ENCODE measurements around the gene VPS35L. TPM values are rescaled to one million over a fixed set of nuclear protein-coding genes. Genes with fewer than 3 reads are reported as not detected.

VPS35L gene
- total and polyA plus RNA-seq, 2 of the 13 experiments (the other 11 are each of a cell fraction or from before 2014, with no cell fraction given): 1.4 to 1.6 TPM

DNA sequence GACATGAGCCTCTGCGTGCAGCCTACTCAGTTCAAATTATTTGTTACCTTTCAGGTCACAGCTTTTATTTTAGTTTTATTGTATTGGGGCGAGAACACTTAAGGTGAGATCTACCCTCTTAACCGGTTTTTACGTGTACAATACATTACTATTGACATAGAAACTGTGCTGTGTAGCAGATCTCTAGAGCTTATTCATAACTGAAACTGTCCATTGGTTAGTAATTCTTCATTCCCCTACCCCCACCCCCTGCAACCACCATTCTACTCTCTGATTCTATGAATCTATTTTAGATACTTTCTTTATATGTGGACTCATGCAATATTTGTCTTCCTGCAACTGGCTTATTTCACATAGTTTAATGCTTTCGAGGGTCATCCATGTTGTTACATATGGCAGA, 119.0 kb downstream of the VPS35L start:
- intact Hi-C loops (cut with micrococcal nuclease; ENCODE audit: unreplicated experiment) (no loop called here), in situ Hi-C loops (cut with HindIII; ENCODE audit: extremely low pct_ligation_motif_present, low pct_unique_long_range_greater_than_20kb) (no loop called here)
- ATAC-seq: no peak
- Histone ChIP-seq H3K4me2 (ENCODE audit: low read depth, low read length) (no peak overlapping the region), H3K27ac (ENCODE audit: extremely low read length, insufficient read depth, low read length) (no peak overlapping the region), H3K4me3 (replicated peaks in 1 of 3; ENCODE audit: insufficient read depth in 1 of 3, low read depth in 2 of 3, low read length in 3 of 3) (no peak overlapping the region), H2AFZ (ENCODE audit: low read length) (no peak overlapping the region), H4K20me1 (ENCODE audit: insufficient read depth, low read length) (no peaks in the 10 kb centered on the region), H3K27me3 (ENCODE audit: control insufficient read depth in 1 of 2, insufficient read depth in 2 of 2, low read length in 2 of 2) (no peaks in the 10 kb centered on the region), H3K9me3 (ENCODE audit: low read length) (no peaks in the 10 kb centered on the region), H3K79me2 (ENCODE audit: insufficient read depth, low read length) (no peaks in the 10 kb centered on the region), H3K9ac (ENCODE audit: insufficient read depth, low read depth, low read length) (no peak overlapping the region), H3K4me1 (ENCODE audit: insufficient read depth, low read length) (peaks cover 9% of the 10 kb centered on the region), H3K36me3 (replicated peaks in 1 of 2; ENCODE audit: control insufficient read depth in 1 of 2, insufficient read depth in 2 of 2, low read length in 2 of 2) (no peaks in the 10 kb centered on the region)
- TF ChIP-seq GLMP (CRISPR knock-in tag; IDR thresholded peaks at IDR 0.05; ENCODE audit: borderline replicate concordance): no peak
- TF ChIP-seq CERS6 (CRISPR knock-in tag; IDR thresholded peaks at IDR 0.05): no peak
- no peak for TF ChIP-seq PCBP2 (optimal IDR thresholded peaks at IDR 0.05; ENCODE audit: low read depth, low read length, poor library complexity, severe bottlenecking)
- TF ChIP-seq MED1 (CRISPR knock-in tag; IDR thresholded peaks at IDR 0.05): no peak
- TF ChIP-seq ZNF225 (CRISPR knock-in tag; IDR thresholded peaks at IDR 0.05): no peak
- no peak for TF ChIP-seq KLF12 (CRISPR knock-in tag; IDR thresholded peaks at IDR 0.05; ENCODE audit: borderline replicate concordance)
- TF ChIP-seq, protein P1, sequence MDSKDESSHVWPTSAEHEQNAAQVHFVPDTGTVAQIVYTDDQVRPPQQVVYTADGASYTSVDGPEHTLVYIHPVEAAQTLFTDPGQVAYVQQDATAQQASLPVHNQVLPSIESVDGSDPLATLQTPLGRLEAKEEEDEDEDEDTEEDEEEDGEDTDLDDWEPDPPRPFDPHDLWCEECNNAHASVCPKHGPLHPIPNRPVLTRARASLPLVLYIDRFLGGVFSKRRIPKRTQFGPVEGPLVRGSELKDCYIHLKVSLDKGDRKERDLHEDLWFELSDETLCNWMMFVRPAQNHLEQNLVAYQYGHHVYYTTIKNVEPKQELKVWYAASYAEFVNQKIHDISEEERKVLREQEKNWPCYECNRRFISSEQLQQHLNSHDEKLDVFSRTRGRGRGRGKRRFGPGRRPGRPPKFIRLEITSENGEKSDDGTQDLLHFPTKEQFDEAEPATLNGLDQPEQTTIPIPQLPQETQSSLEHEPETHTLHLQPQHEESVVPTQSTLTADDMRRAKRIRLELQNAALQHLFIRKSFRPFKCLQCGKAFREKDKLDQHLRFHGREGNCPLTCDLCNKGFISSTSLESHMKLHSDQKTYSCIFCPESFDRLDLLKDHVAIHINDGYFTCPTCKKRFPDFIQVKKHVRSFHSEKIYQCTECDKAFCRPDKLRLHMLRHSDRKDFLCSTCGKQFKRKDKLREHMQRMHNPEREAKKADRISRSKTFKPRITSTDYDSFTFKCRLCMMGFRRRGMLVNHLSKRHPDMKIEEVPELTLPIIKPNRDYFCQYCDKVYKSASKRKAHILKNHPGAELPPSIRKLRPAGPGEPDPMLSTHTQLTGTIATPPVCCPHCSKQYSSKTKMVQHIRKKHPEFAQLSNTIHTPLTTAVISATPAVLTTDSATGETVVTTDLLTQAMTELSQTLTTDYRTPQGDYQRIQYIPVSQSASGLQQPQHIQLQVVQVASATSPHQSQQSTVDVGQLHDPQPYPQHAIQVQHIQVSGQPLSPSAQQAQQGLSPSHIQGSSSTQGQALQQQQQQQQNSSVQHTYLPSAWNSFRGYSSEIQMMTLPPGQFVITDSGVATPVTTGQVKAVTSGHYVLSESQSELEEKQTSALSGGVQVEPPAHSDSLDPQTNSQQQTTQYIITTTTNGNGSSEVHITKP (CRISPR knock-in tag; IDR thresholded peaks at IDR 0.05; ENCODE audit: low read depth): no peak
- TF ChIP-seq PITX1 (CRISPR knock-in tag; IDR thresholded peaks at IDR 0.05): no peak
- TF ChIP-seq ESRRA (CRISPR knock-in tag; IDR thresholded peaks at IDR 0.05; ENCODE audit: low read depth): no peak
- TF ChIP-seq FOXM1 (CRISPR knock-in tag; IDR thresholded peaks at IDR 0.05): no peak
- TF ChIP-seq PAF1 (CRISPR knock-in tag; IDR thresholded peaks at IDR 0.05): no peak
- TF ChIP-seq THAP11 (CRISPR knock-in tag; IDR thresholded peaks at IDR 0.05): no peak
- TF ChIP-seq ZNF264 (CRISPR knock-in tag; IDR thresholded peaks at IDR 0.05): no peak
- TF ChIP-seq, protein P2, sequence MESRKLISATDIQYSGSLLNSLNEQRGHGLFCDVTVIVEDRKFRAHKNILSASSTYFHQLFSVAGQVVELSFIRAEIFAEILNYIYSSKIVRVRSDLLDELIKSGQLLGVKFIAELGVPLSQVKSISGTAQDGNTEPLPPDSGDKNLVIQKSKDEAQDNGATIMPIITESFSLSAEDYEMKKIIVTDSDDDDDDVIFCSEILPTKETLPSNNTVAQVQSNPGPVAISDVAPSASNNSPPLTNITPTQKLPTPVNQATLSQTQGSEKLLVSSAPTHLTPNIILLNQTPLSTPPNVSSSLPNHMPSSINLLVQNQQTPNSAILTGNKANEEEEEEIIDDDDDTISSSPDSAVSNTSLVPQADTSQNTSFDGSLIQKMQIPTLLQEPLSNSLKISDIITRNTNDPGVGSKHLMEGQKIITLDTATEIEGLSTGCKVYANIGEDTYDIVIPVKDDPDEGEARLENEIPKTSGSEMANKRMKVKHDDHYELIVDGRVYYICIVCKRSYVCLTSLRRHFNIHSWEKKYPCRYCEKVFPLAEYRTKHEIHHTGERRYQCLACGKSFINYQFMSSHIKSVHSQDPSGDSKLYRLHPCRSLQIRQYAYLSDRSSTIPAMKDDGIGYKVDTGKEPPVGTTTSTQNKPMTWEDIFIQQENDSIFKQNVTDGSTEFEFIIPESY (CRISPR knock-in tag; IDR thresholded peaks at IDR 0.05): no peak
- no peak for TF ChIP-seq ZNF776 (CRISPR knock-in tag; IDR thresholded peaks at IDR 0.05)
- no peak for TF ChIP-seq GABPB1 (CRISPR knock-in tag; IDR thresholded peaks at IDR 0.05)
- no peak for TF ChIP-seq ZNF644 (CRISPR knock-in tag; IDR thresholded peaks at IDR 0.05; ENCODE audit: low read depth)
- no peak for TF ChIP-seq CBX2 (IDR thresholded peaks at IDR 0.05; ENCODE audit: low read depth, low read length)
- TF ChIP-seq CBX2 (CRISPR knock-in tag; IDR thresholded peaks at IDR 0.05; ENCODE audit: low read depth): no peak
- POLR2A ChIA-PET: no interaction called here
- BruUV-seq (replicated peaks): no TSS peak
- 78% methylated on average over 5 of the region's 5 CpGs for WGBS (ENCODE audit: low lambda C conversion rate)
- DNase-seq (ENCODE audit: low spot score): no peak
- no peak for FAIRE-seq
- CTCF ChIA-PET (ENCODE audit: low intra/inter-chr PET ratio, low total read pairs): no interaction called here

Data from HepG2 (cell line).